Stimulated activated naive CD4-positive, alpha-beta T cell (primary cell): Measurements from ENCODE around the gene BCL2L13.

Experiments used
- DNase-seq, 6 experiments: peaks; one replicate each; lab custom pipeline; 2025; lab: John Stamatoyannopoulos, UW

The BCL2L13 gene, protein sequence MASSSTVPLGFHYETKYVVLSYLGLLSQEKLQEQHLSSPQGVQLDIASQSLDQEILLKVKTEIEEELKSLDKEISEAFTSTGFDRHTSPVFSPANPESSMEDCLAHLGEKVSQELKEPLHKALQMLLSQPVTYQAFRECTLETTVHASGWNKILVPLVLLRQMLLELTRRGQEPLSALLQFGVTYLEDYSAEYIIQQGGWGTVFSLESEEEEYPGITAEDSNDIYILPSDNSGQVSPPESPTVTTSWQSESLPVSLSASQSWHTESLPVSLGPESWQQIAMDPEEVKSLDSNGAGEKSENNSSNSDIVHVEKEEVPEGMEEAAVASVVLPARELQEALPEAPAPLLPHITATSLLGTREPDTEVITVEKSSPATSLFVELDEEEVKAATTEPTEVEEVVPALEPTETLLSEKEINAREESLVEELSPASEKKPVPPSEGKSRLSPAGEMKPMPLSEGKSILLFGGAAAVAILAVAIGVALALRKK

DNA sequence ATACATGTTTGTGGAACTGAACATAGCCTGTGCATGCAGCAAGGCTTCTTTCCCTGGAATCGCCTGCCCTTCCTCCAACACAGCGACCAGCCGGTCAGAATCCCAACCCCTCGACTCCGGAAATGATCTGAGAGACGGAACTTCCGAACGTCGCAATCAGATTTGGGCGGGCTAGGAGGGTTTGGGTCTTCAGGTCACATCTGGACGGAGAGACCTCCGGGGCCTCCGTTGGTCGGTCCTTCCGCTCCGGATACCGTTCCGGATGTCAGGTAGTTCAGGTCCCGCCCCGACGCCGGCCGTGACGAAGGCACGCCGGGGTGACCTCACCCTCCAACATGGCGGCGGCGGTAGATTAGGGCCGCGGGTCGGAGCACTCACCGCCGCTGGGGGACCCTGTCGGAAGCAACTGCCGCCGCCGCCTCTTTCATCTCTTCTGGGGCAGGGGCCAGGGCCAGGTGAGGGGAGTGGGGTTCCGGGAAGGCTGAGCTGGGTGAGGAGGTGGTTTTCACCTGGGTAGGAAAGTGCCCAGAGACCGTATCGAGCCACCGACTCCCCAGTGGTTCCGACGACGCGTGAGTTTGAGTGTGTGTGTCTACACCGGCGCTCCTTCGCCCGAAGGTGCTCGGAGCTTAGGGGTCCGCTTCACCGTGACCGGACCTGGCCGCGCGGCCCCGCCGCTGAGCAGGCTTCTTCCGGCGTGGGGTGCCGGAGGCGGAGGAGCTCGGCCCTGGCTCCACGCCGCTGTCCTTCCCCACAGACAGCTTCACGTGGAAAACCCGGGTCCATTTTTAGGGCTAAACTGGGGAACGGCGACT lies at the start of gene BCL2L13:
TSS of gene BCL2L13 (plus strand) at position 326 of the 815 bp plus-strand sequence. CDS start 16,955 bp downstream, outside the sequence.
- DNase-seq: peak; percentile 77 to 90 (median 82)

DNA sequence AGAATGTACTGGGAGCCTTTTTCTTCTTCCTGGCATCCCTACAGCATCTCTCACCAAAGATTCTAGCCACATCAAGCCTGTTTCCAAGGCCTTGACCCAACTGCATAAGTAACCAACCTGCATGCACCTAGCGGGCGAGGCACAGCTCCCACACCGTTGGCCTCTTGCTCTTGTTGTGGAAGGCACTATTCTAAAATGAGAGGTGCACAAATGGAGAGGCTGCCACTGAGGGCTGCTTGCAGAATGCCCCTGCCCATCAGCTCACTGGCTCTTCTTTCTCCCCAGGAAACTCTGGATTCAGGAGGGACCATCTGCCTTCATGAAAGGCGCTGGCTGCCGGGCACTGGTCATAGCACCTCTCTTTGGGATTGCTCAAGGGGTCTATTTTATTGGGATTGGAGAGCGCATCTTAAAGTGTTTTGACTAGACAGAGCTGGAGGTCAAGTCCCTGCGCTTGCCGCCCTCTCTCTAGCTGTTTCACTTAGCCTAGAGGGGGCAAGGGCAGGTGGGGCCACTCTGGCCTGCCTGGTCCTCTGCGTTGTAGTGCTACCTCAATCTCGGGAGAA lies 48.7 kb upstream of the BCL2L13 start:
- no peak for DNase-seq

DNA sequence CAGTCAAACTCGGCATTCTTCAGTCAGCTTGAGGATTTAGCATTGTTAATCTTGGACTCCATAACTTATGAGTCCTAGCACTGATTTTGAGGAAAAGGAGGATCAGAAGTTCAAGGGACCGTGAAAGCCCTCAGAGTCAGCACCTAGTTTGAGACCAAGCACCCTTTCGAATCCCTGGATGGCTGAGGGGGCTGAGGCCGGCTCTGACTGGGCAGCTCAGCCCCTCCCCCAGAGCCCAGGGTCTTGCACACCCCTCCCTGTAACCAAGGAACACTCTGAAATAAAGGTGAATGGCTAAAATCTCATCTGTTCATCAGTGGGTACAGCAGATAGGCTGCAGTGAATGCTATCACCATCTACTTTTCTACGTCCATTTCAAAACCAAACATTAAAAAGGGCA lies 48.0 kb upstream of the BCL2L13 start:
- DNase-seq: no peak

DNA sequence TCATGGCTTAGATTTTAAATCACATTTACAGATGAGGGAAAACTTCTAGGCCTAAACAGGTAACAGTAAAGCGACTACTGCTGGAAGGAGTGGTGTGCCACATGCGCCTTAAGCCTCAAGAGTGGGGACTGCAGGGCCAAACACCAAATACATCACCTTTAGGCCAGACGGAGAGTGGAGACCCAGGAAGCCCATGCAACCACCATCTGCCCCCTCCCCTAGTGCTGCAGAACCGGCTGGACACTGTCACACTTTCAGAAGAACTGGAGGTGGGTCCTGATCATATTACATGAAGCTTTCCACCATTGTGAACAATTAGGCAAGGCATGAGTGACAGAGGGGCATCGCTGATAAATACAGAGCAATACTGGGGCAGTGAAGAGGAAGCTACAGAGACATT lies 46.4 kb upstream of the BCL2L13 start:
- DNase-seq: no peak

DNA sequence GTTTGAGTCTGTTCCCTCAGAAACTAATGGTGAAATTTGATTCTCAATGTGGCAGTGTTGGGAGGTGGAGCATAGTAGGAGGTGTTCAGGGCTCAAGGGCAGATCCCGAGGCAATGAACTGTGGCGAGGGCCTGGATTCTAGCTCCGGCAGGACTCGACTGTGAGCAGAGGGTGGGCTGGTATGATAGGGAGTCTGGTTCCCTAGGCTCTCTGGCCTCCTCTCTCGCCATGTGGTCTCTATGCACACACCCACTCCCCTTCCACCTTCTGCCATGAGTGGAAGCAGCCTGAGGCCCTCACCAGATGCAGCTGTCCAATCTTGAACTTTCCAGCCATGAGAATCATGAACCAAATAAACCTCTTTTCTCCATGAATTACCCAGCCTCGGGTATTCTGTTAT lies 42.3 kb upstream of the BCL2L13 start:
- no peak for DNase-seq

DNA sequence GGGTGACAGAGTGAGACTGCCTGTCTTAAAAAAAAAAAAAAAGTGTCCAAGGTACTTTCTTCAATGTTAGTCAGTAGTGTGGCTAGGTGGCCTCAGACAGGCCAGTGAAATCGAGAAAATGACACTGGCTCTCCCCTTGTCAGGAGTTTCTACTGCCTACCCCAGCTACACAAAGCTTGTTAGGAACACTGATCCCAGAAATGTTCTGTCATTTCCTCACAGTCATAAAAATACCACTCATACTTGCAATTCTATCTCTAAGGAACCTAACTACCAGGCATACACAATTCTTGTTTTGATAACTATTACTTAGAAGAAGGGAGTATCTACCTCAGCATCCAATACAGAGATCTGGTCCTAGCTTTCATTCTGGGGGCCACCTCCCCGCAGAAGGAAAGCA lies 41.3 kb upstream of the BCL2L13 start:
- DNase-seq: no peak

DNA sequence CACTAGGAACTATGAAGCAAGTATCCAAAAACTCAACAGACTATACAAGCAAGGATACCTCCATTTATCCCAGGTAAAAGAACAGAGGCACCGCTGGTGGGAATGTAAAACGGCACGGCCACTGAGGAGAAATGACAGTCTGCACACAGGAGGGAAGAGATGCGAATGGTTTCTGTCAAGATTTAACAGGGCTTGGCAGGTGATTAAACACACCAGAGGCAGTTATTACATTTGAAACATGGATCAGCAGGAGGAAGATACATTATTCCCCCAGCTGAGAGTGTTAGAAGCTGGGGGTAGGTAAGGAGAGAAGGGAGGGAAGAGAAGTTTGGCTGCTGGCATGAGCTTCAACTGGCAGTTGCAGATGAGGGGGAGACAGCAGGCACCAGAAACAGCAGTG lies 40.2 kb upstream of the BCL2L13 start:
- DNase-seq: no peak

DNA sequence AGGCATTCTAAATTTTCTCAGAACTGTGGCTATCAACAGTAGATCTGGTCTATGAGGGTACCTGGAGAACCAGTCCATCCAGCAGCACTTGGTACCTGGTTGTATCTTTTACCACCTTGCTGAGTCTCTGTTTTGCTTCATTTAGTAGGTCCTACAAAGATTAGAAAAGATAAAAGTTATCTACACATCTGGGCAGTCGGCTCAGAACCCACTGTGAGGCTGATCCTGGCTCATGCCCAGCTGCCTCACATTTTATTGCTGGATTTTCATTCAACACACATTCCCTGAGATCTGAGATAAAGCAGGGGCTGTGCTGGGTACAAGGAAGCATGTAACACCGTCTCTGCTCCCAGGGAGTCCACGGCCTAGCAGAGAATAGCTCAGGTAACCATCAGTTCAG lies 37.5 kb upstream of the BCL2L13 start:
- DNase-seq: no peak

DNA sequence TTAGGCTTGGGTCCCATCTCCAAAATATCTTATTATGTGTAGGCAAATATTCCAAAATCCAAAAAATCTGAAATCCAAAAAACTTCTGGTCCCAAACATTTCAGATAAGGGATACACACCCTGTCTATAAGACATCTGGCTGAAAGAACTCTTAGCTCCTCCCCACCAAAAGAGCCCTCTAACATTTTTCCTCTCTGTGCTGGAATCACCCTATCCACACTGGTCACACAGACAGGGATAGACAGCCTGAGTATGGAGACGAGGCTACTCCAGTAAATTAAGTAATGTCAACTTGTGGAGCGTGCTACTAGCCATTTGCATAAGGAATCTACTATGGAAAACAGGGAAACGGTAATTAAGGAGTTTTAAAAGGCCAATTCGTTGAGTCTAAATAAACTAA lies 34.9 kb upstream of the BCL2L13 start:
- no peak for DNase-seq

DNA sequence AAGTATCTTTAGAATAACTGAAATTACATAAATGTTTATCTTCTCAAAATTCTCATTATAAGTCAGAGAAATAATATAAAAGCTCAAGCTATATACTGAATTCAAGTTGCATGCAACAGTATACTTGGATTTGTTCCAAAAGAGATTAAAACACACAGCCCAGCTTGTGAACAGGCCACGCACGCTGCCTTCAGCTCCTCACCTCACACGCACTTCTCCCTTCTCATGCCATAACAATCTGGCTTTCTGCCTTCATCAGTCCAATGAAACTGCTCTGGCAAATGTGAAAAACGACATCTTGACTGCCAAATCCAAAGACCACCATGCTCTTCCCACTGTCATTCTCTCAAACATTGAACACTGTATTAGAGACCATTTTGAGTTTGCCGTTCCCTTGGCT lies 32.1 kb upstream of the BCL2L13 start:
- no peak for DNase-seq

DNA sequence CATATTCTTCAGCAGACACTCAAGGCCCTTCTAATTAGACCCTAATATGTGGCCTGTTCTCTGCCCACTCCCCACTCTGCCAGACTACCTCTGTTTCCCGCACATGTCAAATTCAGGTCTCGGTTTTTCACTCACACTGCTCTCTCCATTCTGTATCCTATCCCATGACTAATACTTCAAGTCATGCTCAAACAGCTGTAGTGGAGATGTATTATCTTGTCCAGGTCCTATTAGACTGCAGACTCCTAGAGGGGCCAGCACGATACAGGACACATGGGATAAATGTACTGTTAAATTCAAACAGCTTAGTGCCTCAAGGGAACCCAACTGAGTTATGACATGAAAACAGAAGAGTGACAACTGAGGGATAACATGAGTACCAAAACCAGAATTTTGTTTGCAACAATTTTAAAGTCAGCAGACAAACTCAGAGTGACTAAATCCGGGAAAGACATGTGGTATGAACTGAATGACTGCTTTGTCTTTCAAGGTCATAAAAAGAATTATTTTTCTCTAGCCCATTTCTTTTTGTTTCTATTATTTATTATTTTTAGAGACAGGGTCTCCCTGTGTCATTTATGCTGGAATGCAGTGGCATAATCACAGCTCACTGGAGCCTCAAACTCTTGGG lies 30.6 kb upstream of the BCL2L13 start:
- no peak for DNase-seq

DNA sequence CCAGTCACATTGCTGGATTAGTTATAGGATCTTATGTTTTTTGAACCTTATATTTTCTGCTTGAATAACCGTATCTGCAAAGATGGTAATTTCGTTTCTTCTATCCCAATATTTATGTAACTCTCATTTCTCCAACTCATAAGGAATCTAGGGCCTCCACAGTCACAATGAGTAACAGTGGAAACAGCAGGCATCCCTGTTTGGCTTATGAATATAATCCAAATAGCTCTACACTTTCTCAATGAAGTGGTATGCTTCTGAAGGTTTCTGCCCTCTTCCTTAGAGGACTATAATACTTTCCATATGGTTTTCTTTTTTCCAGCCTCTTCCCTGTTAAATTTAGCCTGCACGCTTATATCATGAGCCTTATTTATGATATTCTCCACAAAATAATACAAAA lies 26.5 kb upstream of the BCL2L13 start:
- no peak for DNase-seq

DNA sequence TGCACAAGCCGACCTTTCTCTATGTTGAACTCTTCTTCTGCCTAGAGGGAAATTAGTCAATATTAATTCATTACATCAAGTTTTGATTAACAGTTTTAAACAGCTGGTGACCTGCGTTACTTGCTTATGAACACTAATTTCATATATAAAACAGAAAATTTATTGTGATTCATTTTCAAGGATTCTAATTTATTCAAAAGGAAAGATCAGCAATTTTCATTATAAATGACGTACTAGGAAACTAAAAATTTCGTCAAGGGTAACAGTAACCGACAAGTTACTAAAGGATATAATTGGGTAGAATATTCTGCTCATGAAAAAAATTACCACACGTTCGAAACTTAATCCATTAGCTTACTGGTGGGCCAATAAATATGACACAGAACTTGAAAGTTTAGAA lies 25.3 kb upstream of the BCL2L13 start:
- DNase-seq: no peak

DNA sequence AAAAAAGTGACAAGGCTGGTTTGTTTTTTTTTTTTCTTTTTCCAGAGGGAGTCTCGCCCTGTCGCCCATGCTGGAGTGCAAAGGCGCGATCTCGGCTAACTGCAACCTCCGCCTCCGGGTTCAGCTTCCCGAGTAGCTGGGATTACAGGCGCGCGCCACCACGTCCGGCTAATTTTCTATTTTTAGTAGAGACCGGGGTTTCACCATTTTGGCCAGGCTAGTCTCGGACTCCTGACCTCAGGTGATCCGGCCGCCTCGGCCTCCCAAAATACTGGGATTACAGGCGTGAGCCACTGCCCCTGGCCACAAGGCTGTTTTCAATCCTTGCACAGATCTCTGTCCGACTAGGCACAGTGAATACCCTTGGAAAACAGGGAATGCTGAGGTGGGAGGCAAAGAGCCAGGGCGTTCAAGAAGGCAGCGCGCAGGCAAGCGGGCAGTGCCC lies 10.6 kb upstream of the BCL2L13 start:
- no peak for DNase-seq

DNA sequence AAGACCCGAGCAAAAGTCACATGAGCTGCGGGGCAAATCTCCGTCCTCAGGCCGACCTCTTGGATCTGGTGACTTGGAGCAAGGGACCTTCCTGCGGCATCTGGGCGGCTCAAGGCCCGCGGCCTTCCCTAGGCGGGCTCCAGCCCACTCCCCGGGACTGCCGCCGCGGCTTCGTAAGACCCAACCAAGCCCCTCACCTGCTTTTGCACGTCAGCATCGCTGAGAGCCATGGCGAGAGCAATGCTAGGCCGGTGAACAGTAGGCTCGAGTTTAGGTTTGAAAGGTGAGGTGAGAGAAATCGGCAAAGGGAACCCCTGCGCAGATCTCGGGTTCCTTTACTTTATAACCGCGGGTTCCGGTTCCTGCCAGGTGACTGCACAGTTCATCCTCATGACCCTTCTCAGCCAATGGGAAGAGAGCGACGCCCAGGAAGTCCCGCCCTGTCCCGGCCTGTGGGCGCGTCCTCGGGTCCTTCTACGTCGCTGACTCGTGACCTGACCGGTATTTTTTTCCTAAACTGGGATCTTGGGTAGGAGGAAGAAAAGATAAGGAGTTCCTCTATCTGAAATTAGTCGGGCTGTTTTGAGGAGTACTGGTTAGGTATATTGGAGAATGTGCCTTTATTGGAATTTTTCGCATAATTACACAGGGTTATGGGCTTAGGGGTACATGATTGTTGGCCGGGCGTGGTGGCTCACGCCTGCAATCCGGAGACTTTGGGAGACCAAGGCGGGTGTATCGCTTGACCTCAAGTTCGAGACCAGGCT lies 10.0 kb upstream of the BCL2L13 start, which contains the start of gene ATP6V1E1:
TSS of gene ATP6V1E1 (minus strand) at position 344 of the 767 bp plus-strand sequence. CDS start at position 230, 114 bp downstream.
- DNase-seq: peak; percentile 90 to 94 (median 92)

DNA sequence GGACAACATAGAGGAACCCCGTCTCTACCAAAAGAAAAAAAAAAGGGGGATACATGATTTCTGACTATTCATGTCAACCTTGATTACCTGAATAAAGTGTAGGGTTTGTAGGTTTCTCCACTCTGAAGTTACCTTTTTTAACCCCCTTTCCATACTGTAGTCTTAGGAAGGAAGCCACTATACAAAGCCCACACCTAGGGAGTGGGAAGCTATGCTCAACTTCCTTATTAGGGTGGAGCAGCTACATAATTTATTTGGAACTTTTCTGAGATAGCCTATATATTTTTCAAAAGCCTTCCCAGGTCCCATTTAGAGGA lies 9.4 kb upstream of the BCL2L13 start:
- no peak for DNase-seq

DNA sequence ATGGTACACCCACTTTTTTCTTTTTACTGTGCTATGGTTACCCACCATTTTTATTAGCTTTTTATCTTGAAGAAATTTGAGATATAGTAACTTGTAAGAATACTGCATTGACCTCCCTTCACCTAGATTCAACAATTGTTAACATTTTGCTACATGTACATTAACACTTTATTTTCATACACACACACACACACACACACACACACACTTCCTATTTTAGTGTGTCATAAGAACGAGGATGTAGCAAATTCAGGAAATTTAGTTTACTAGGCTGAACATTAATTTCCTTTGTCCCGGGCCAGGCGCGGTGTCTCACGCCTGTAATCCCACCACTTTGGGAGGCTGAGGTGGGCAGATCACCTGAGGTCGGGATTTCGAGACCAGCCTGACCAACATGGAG lies 8.9 kb upstream of the BCL2L13 start:
- no peak for DNase-seq

DNA sequence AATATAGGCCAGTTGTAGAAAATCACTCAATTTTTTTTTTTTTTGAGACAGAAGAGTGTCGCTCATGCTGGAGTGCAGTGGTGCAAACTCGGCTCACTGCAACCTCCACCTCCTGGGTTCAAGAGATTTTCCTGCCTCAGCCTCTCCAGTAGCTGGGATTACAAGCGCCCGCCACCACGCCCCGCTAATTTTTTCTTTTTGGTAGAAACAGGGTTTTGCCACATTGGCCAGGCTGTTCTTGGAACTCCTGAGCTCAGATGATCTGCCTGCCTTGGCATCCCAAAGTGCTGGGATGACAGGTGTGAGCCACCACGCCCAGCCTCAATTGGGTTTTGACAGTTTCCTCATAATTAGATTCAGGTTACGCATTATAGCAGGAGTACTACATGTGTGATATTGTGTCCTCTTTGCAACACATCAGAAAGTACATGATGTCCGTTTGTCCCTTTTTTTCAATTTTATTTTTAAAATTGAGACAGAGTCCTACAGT lies 7.4 kb upstream of the BCL2L13 start:
- DNase-seq: no peak

DNA sequence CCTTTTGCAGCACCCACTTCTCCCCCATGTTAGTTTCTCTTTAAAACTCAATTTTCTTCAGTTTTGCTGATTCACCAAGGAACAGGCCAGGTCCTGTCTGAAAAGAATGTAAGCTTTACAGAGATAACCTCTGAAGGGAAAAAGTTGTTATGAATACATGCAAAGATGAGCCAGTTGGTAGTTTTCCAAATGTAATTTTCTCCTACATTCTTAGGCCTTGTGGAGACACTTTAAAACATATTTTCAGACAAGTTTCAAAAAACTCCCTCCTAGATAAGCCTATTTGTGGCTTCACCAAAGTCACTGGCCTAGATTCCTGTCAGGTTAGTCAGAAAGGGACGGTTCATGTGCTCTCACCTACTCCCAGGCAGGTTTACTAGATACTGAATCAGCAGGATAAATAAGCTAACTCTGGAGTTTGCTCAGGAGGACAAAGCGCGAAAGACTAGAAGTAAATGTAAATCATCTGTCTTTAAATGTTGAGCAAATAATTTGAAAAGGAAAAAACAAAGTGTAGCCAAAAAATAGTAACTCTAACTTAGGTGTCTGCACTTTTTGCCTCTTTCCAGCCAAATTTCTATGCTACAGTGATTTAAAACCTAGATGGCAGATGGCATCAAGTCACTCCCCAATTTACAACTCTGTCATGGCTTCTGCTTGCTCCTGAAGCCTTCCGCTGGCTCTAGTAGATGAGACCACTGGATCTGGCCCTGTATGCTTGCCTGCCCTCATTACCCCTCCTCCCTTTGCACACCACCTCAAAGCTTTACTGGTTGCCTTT lies 5.2 kb upstream of the BCL2L13 start:
- DNase-seq: no peak

DNA sequence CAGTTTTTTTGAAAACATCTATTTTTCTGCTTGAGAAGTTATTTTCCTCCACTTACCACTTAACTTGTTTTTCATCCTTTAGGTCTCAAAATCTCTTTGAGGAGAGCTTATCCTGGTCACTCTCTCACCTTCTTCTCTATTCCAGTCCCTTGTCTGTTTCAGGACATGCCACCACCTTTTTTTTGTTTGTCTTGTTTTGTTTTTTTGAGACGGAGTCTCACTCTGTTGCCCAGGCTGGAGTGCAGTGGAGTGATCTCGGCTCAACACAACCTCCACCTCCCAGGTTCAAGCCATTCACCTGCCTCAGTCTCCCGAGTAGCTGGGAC lies 4.6 kb upstream of the BCL2L13 start:
- no peak for DNase-seq

DNA sequence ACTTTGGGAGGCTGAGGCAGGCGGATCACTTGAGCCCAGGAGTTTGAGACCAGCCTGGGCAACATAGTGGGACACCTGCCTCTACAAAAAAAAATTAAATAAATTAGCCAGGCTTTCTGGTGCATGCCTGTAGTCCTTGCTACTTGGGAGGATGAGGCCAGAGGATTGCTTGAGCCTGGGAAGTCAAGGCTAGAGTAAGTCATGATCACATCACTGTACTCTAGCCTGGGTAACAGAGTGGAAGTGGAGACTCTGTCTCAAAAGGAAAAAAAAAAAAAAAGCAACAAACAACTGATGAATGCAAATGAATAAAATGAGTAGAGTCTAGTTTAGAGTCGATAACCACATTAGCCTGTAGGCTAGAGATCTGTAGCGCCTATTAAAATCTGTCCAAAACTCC lies 3.9 kb upstream of the BCL2L13 start:
- DNase-seq: no peak
